Mucosa of descending colon (tissue), 3 donors: ENCODE data around the gene ZSCAN1. TPM values are rescaled to one million over a fixed set of nuclear protein-coding genes. Genes with fewer than 3 reads are reported as not detected.

Source experiments
- ATAC-seq: fragments of 200-7000 bp; cut with Tn5 transposase; one replicate; pipeline ENCODE4 v1.9.1; 2020; ENCODE audit warnings: mild to moderate bottlenecking, moderate library complexity
- DNase-seq, 3 donors: peaks; one replicate each; pipeline ENCODE4 v3.0.0-alpha.2; 2020
- H3K36me3 ChIP-seq: fragments of 200-600 bp; one replicate; pipeline ENCODE4 v1.8.0; 2021; ENCODE audit warnings: low read depth, mild to moderate bottlenecking
- H3K4me1 ChIP-seq: fragments of 200-600 bp; one replicate; pipeline ENCODE4 v1.8.0; 2021; ENCODE audit warnings: low read depth, mild to moderate bottlenecking
- H3K4me3 ChIP-seq: fragments of 200-600 bp; one replicate; pipeline ENCODE4 v1.8.0; 2021; ENCODE audit warnings: mild to moderate bottlenecking
- H3K9me3 ChIP-seq: fragments of 200-600 bp; one replicate; pipeline ENCODE4 v1.8.0; 2021; ENCODE audit warnings: mild to moderate bottlenecking
- intact Hi-C, 2 donors: fragments of 100-400 bp; cut with DNase I in 1 of 2; cut with micrococcal nuclease in 1 of 2; formaldehyde crosslinking; loops; one replicate each; pipeline versions ENCODE4 v1.11.0 to v1.11.1; 2022; cut with DNase I, micrococcal nuclease
- total RNA-seq, 3 donors: library from RNA; stranded (reverse); fragmentation: NEBNext Ultra II Directional in 2 of 3; extraction: Animal tissue kit (Norgen Biotek cat#: 25700) in 2 of 3; gene quantifications; one replicate each; pipeline versions ENCODE4 v1.2.1 to v1.2.4, GENCODE V29; 2021 to 2023
- TF ChIP-seq, protein P1 (sequence below): fragments of 200-600 bp; IDR thresholded peaks from one replicate; pipeline ENCODE4 v1.8.0; 2022; ENCODE audit warnings: antibody characterized with exemption, mild to moderate bottlenecking
- donor health status: DM: no; HTN: no; CAD: no; lungs with moderate emphysema.
- donor health status: DM: no; HTN: no; CAD: no.
- donor health status: DM: no; HTN: yes; CAD: no.

The ZSCAN1 gene
- total RNA-seq, 3 donors from 2014 or later, result not detected

DNA sequence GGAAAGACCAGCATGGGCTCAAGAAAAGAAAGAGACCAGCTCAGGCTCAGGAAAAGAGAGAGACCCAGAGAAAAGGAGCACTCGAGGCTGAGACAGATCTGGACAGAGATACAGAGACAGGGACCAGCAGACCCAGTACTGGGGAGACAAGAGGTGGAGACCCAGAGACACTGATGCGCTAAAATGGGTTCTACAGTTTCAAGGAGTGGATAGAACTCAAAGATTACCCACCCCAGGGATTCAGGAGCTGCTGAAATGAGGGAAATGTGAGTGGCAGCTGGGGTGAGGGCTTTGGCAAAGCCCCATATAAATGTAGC lies 64.8 kb downstream of the ZSCAN1 start:
- Histone ChIP-seq H3K4me1 (peaks cover 7% of the 10 kb centered on the region), H3K9me3 (peaks cover 38% of the 10 kb centered on the region), H3K4me3 (peak overlapping the region; percentile 78), H3K36me3 (no peaks in the 10 kb centered on the region)
- no peak for ATAC-seq
- no peak for DNase-seq
- intact Hi-C loops, result no loop called here
- TF ChIP-seq, protein P1, sequence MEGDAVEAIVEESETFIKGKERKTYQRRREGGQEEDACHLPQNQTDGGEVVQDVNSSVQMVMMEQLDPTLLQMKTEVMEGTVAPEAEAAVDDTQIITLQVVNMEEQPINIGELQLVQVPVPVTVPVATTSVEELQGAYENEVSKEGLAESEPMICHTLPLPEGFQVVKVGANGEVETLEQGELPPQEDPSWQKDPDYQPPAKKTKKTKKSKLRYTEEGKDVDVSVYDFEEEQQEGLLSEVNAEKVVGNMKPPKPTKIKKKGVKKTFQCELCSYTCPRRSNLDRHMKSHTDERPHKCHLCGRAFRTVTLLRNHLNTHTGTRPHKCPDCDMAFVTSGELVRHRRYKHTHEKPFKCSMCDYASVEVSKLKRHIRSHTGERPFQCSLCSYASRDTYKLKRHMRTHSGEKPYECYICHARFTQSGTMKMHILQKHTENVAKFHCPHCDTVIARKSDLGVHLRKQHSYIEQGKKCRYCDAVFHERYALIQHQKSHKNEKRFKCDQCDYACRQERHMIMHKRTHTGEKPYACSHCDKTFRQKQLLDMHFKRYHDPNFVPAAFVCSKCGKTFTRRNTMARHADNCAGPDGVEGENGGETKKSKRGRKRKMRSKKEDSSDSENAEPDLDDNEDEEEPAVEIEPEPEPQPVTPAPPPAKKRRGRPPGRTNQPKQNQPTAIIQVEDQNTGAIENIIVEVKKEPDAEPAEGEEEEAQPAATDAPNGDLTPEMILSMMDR, result no peak

Other genes with a start within 250 kb of the ZSCAN1 start
- gene ZNF552, start 219.1 kb upstream of the ZSCAN1 start, total RNA-seq, result 10 to 100 TPM; 18.7 to 33.1 (median 27.9) TPM
- gene ZNF587B, start 203.7 kb upstream of the ZSCAN1 start, total RNA-seq, result 10 to 100 TPM; 13.9 to 21.1 (median 18.3) TPM
- 10 to 100 TPM; 51.9 to 80.7 (median 61.0) TPM for gene ZNF587, start 184.2 kb upstream of the ZSCAN1 start, total RNA-seq
- gene ZNF814, start 145.0 kb upstream of the ZSCAN1 start, total RNA-seq, result 10 to 100 TPM in 2 of 3 donors, 1 to 10 TPM in 1; 9.1 to 24.5 (median 18.4) TPM
- 10 to 100 TPM; 12.3 to 19.9 (median 15.7) TPM for gene ZNF417, start 117.4 kb upstream of the ZSCAN1 start, total RNA-seq
- gene ZNF418, start 98.6 kb upstream of the ZSCAN1 start, total RNA-seq, result 10 to 100 TPM in 1 of 3 donors, 1 to 10 TPM in 1, under 1 TPM in 1; 0.82 to 15.5 (median 4.1) TPM
- gene ZNF256, start 86.3 kb upstream of the ZSCAN1 start, total RNA-seq, result 1 to 10 TPM; 3.0 to 7.1 (median 3.7) TPM
- gene C19orf18, start 59.5 kb upstream of the ZSCAN1 start, total RNA-seq, result 1 to 10 TPM in 1 of 3 donors, under 1 TPM in 2; 0.98 to 2.0 (median 0.99) TPM
- 10 to 100 TPM; 11.6 to 17.1 (median 13.8) TPM for gene ZNF606, start 31.2 kb upstream of the ZSCAN1 start, total RNA-seq
- gene ZNF135, start 25.3 kb downstream of the ZSCAN1 start, total RNA-seq, result 1 to 10 TPM; 1.3 to 5.8 (median 2.2) TPM
- 10 to 100 TPM; 17.9 to 69.5 (median 23.0) TPM for gene ZSCAN18, start 64.2 kb downstream of the ZSCAN1 start, total RNA-seq
- 10 to 100 TPM in 1 of 3 donors, 1 to 10 TPM in 2; 3.5 to 10.3 (median 4.9) TPM for gene ZNF329, start 116.8 kb downstream of the ZSCAN1 start, total RNA-seq
- 10 to 100 TPM; 13.3 to 26.6 (median 20.5) TPM for gene ZNF274, start 149.0 kb downstream of the ZSCAN1 start, total RNA-seq
- gene ZNF544, start 194.9 kb downstream of the ZSCAN1 start, total RNA-seq, result 10 to 100 TPM; 12.1 to 30.5 (median 27.6) TPM
- gene ZNF8, start 244.9 kb downstream of the ZSCAN1 start, total RNA-seq, result 1 to 10 TPM; 3.6 to 7.9 (median 3.8) TPM